Panc1 (cell line): ENCODE results near the gene PFN3. TPM values are rescaled to one million over a fixed set of nuclear protein-coding genes. Genes with fewer than 3 reads are reported as not detected.

Source experiments
- ATAC-seq: fragments of 200-7000 bp; cut with Tn5 transposase; 2 replicates; pipeline ENCODE4 v1.9.1; 2020; ENCODE audit warnings: mild to moderate bottlenecking, moderate library complexity
- BruUV-seq: library from RNA; stranded (reverse); fragments of 400-500 nt; replicated peaks from 2 replicates; lab custom pipeline; 2021; lab: Mats Ljungman, UMichigan
- CTCF ChIA-PET: fragments of 300-600 bp; sonication (Branson Sonifier 250); formaldehyde crosslinking; loops from one replicate; lab custom pipeline; 2022; ENCODE audit warnings: antibody characterized with exemption; lab: Charles Lee
- POLR2A ChIA-PET: fragments of 300-600 bp; sonication (Branson Sonifier 250); formaldehyde crosslinking; loops from one replicate; lab custom pipeline; 2022; ENCODE audit warnings: antibody characterized with exemption; lab: Charles Lee
- DNase-seq: peaks from one replicate; pipeline ENCODE4 v3.0.0-alpha.2; 2010; ENCODE audit warnings: low read depth, low spot score
- H3K27ac ChIP-seq: 2 replicates; pipeline ENCODE4 v1.5.1; 2011; ENCODE audit warnings: mild to moderate bottlenecking, low read length, inconsistent platforms
- H3K27me3 ChIP-seq: fragments of 200-500 bp; sonication (Bioruptor generic); 2 replicates; pipeline ENCODE4 v1.6.0; 2014; ENCODE audit warnings: low read length, inconsistent platforms; ENCODE audit not compliant: control insufficient read depth, insufficient read depth
- H3K36me3 ChIP-seq: fragments of 200-500 bp; sonication (Bioruptor generic); 2 replicates; pipeline ENCODE4 v1.5.1; 2014; ENCODE audit warnings: inconsistent platforms, mild to moderate bottlenecking, low read length, moderate library complexity; ENCODE audit not compliant: control insufficient read depth, insufficient read depth
- H3K4me1 ChIP-seq: 2 replicates; pipeline ENCODE4 v1.5.1; 2011; ENCODE audit warnings: inconsistent platforms, mild to moderate bottlenecking, low read length, moderate library complexity; ENCODE audit not compliant: control insufficient read depth, insufficient read depth
- H3K4me3 ChIP-seq, 2 experiments: 2 replicates each; pipeline ENCODE4 v1.5.1; 2011 to 2012; ENCODE audit warnings: low read depth in 2 of 2, low read length in 2 of 2, mild to moderate bottlenecking in 2 of 2, inconsistent platforms in 1 of 2, moderate library complexity in 1 of 2
- H3K9me3 ChIP-seq: fragments of 200-500 bp; sonication (Bioruptor generic); 2 replicates; pipeline ENCODE4 v1.5.1; 2014; ENCODE audit warnings: low read depth, mild to moderate bottlenecking, inconsistent platforms, low read length, moderate library complexity; ENCODE audit not compliant: control insufficient read depth, insufficient read depth
- CTCF ChIP-seq: fragments of 450-650 bp; IDR thresholded peaks from 2 replicates; pipeline ENCODE4 v1.5.1; 2017; ENCODE audit warnings: mild to moderate bottlenecking
- POLR2AphosphoS5 ChIP-seq: IDR thresholded peaks from 2 replicates; pipeline ENCODE4 v1.6.1; 2012; ENCODE audit warnings: mild to moderate bottlenecking, low read depth, low read length, moderate library complexity
- REST ChIP-seq, 2 experiments: IDR thresholded peaks; 2 replicates each; pipeline ENCODE4 v1.6.1; 2011 to 2012; ENCODE audit warnings: low read depth in 2 of 2, control low read depth in 1 of 2, low read length in 1 of 2, mild to moderate bottlenecking in 1 of 2, moderate library complexity in 1 of 2; ENCODE audit not compliant: insufficient read depth in 1 of 2
- SIN3A ChIP-seq: IDR thresholded peaks from 2 replicates; pipeline ENCODE4 v1.6.1; 2012; ENCODE audit warnings: low read depth, mild to moderate bottlenecking, low read length, moderate library complexity, borderline replicate concordance; ENCODE audit not compliant: insufficient read depth
- TCF7L2 ChIP-seq: IDR thresholded peaks from 2 replicates; pipeline ENCODE4 v1.6.1; 2011; ENCODE audit warnings: mild to moderate bottlenecking, low read depth, low read length, inconsistent platforms
- in situ Hi-C: cut with HindIII; loops from 2 replicates; pipeline ENCODE4 v1.10.0; 2016; ENCODE audit warnings: low sequenced_read_pairs, low pct_unique_long_range_greater_than_20kb
- intact Hi-C: fragments of 100-400 bp; cut with micrococcal nuclease; formaldehyde crosslinking; loops from one replicate; pipeline ENCODE4 v1.10.0; 2022; ENCODE audit not compliant: unreplicated experiment
- total RNA-seq: library from RNA; stranded (reverse); gene quantifications from one replicate; pipeline ENCODE4 v1.2.1, GENCODE V29; 2021; ENCODE audit not compliant: unreplicated experiment

Gene PFN3
- total RNA-seq, 1 experiment from 2014 or later = not detected

GRCh38 chr5:177366528-177367322 lies 33.7 kb downstream of the PFN3 start:
- ChIA-PET CTCF (interaction anchor here (0.6 to 1.5 kb wide), 4 partner anchors 16 to 296 kb away, joined by 5 to 12 read pairs (median 6); no protein-coding TSS in a partner anchor), POLR2A (interaction anchor here (0.6 to 0.8 kb wide), 2 partner anchors 15 to 150 kb away, joined by 4 to 5 read pairs; partner anchors contain the start of genes DDX41 and LMAN2)
- H3K27me3 ChIP-seq = no peaks in the 10 kb centered on the region
- intact Hi-C loops = no loop called here
- BruUV-seq = no TSS peak
- H3K4me3 ChIP-seq = peak overlapping the region; percentile 41 to 45
- TF ChIP-seq SIN3A (no peak), POLR2AphosphoS5 (0 out of 2 replicates have a peak, but pooled peaks have one; percentile 45)
- peaks cover 20% of the 10 kb centered on the region for H3K4me1 ChIP-seq
- H3K36me3 ChIP-seq = no peaks in the 10 kb centered on the region; the same call in 1 of the 2 replicates
- ATAC-seq (peak; percentile 87), DNase-seq (no peak)
- H3K9me3 ChIP-seq = no peaks in the 10 kb centered on the region
- peak overlapping the region; percentile 78 for H3K27ac ChIP-seq
- in situ Hi-C loops = no loop called here

DNA sequence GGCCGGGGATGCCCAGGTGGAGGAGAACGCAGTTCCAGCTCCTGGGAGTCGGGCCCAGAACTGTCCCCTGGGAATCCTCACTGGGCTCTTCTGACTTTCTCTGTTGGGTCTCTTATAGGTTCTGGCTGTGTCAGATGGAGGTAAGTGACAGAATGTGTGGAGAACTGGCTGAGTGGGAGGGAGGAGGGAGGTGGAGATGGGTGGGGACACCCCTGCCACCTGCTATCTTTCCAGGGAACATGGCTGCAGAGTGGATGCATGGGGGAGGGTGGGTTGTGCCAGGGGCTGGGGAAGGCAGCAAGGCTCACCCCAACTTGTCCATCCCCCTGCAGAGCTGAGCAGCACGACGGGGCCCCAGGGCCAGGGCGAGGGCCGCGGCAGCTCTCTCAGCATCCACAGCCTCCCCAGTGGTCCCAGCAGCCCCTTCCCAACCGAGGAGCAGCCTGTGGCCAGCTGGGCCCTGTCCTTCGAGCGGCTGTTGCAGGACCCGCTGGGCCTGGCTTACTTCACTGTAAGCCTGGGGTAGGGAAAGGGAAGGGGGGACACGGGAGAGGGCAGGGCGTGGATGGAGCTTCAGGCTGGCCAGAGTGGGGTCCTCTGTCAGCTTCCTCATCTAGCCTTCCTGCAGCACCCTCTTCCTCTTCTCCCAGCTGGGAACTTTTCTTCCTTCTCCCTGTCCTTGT lies 34.5 kb downstream of the PFN3 start:
- Histone ChIP-seq H3K36me3 (no peaks in the 10 kb centered on the region; the same call in 1 of the 2 replicates), H3K27ac (peak overlapping the region; percentile 78), H3K9me3 (no peaks in the 10 kb centered on the region), H3K4me1 (peaks cover 20% of the 10 kb centered on the region), H3K4me3 (peak overlapping the region in 1 of 2 experiments; percentile 45; a peak in 2 of 4 replicates), H3K27me3 (no peaks in the 10 kb centered on the region)
- no TSS peak for BruUV-seq
- intact Hi-C loops (no loop called here), in situ Hi-C loops (no loop called here)
- TF ChIP-seq TCF7L2 (no peak), SIN3A (no peak), POLR2AphosphoS5 (no peak), REST (IDR thresholded peaks at IDR 0.05; ENCODE audit: insufficient read depth in 1 of 2, low read depth in 2 of 2, low read length in 1 of 2) (no peak), CTCF (no peak)
- ChIA-PET CTCF (interaction anchor here (0.6 to 1.3 kb wide), 3 partner anchors 17 to 295 kb away, joined by 4 to 7 read pairs (median 5); no protein-coding TSS in a partner anchor), POLR2A (no interaction called here)
- DNase-seq (no peak), ATAC-seq (no peak)
